Measurements from ENCODE around the gene TBC1D20.
"Not testable (repeated sequence)": the region's sequence is repeated elsewhere in the genome, so short reads cannot be mapped to it uniquely, and the experiment has no call there.

The TBC1D20 gene

GRCh38 chr20:462199-462991 is at the start of gene TBC1D20:
Gene TBC1D20 (minus strand): TSS chr20:462533. CDS start chr20:462405, 128 bp downstream.
- peak; percentile 95 for DNase-seq (ENCODE audit: low spot score)

- not testable (repeated sequence) for DNase-seq (ENCODE audit: low spot score)
These were observed 48.2 kb upstream of the TBC1D20 start for GRCh38 chr20:510328-511057.

- not testable (repeated sequence) for DNase-seq (ENCODE audit: low spot score)
These were observed 46.0 kb upstream of the TBC1D20 start for GRCh38 chr20:508364-508787.

- DNase-seq (ENCODE audit: low spot score): no peak
These were observed 45.5 kb upstream of the TBC1D20 start for GRCh38 chr20:507761-508332.

- DNase-seq (ENCODE audit: low spot score): no peak
These were observed 44.8 kb upstream of the TBC1D20 start for GRCh38 chr20:507006-507758.

GRCh38 chr20:504632-505075 is 42.3 kb upstream of the TBC1D20 start:
- DNase-seq (ENCODE audit: low spot score): no peak

GRCh38 chr20:503048-503737 is 40.9 kb upstream of the TBC1D20 start:
- DNase-seq (ENCODE audit: low spot score): no peak

- DNase-seq (ENCODE audit: low spot score): no peak
These were observed 35.6 kb upstream of the TBC1D20 start for GRCh38 chr20:497979-498378.

GRCh38 chr20:496126-496696 is 33.9 kb upstream of the TBC1D20 start:
- peak; percentile 30 for DNase-seq (ENCODE audit: low spot score)

GRCh38 chr20:492159-492558 is 29.8 kb upstream of the TBC1D20 start:
- no peak for DNase-seq (ENCODE audit: low spot score)

- DNase-seq (ENCODE audit: low spot score): no peak
These were observed 25.3 kb upstream of the TBC1D20 start for GRCh38 chr20:487655-488054.

- no peak for DNase-seq (ENCODE audit: low spot score)
These were observed 21.7 kb upstream of the TBC1D20 start for GRCh38 chr20:483815-484644.

GRCh38 chr20:481167-481566 is 18.8 kb upstream of the TBC1D20 start:
- DNase-seq (ENCODE audit: low spot score): no peak

GRCh38 chr20:480044-480443 is 17.7 kb upstream of the TBC1D20 start:
- DNase-seq (ENCODE audit: low spot score): no peak

GRCh38 chr20:479487-479886 is 17.2 kb upstream of the TBC1D20 start:
- no peak for DNase-seq (ENCODE audit: low spot score)

- DNase-seq (ENCODE audit: low spot score): peak; percentile 62
These were observed 16.7 kb upstream of the TBC1D20 start for GRCh38 chr20:478949-479429.

GRCh38 chr20:478010-478948 is 15.9 kb upstream of the TBC1D20 start:
- peak; percentile 15 for DNase-seq (ENCODE audit: low spot score)

GRCh38 chr20:476561-477249 is 14.4 kb upstream of the TBC1D20 start:
- not testable (repeated sequence) for DNase-seq (ENCODE audit: low spot score)

Data from AG08395 (cell line).